ENCODE results near the gene SPACA9. TPM values are rescaled to one million over a fixed set of nuclear protein-coding genes. Genes with fewer than 3 reads are reported as not detected.

SPACA9 gene
- total RNA-seq, 6 experiments from 2014 or later = 0.86 to 2.0 (median 1.3) TPM

DNA sequence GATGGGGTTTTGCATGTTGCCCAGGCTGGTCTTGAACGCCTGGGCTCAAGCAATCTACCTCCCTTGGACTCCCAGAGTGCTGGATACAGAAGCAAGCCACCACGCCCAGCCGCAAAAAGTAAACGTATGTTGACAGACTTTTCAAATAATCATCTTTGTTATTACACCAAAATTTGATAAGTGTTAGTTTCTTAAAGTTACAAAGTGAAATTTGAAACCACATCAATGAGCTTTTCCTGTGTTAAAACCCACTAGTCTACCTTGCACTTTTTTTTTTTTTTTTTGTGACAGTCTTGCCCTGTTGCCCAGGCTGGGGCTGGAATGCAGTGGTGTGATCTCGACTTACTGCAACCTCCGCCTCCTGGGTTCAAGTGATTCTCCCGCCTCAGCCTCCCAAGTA is 29.9 kb downstream of the SPACA9 start:
- ATAC-seq (no peak), DNase-seq (no peak)
- Histone ChIP-seq H3K4me1 (no peaks in the 10 kb centered on the region), H3K27ac (no peak overlapping the region), H3K36me3 (peaks cover 0 to 57% (median 20%) of the 10 kb centered on the region in 4 donors), H3K4me3 (no peak overlapping the region), H3K9me3 (no peaks in the 10 kb centered on the region), H3K27me3 (no peaks in the 10 kb centered on the region)
- TF ChIP-seq POLR2A (IDR thresholded peaks at IDR 0.05) (no peak), CTCF (IDR thresholded peaks at IDR 0.05) (no peak)
- intact Hi-C loops (cut with DNase I) = no loop called here
- 81% methylated on average over 7 of the region's 7 CpGs for WGBS (ENCODE audit: insufficient coverage, low coverage, low lambda C conversion rate, missing lambda C conversion rate)

GRCh38 chr9:132909311-132909710 is 30.6 kb downstream of the SPACA9 start:
- TF ChIP-seq CTCF (IDR thresholded peaks at IDR 0.05) (no peak), POLR2A (IDR thresholded peaks at IDR 0.05) (no peak)
- DNase-seq = no peak
- H3K36me3 ChIP-seq = peaks cover 0 to 51% (median 19%) of the 10 kb centered on the region in 4 donors

GRCh38 chr9:132910376-132910775 is 31.7 kb downstream of the SPACA9 start:
- Histone ChIP-seq H3K4me3 (no peak overlapping the region), H3K36me3 (peaks cover 0 to 45% (median 19%) of the 10 kb centered on the region in 4 donors), H3K27me3 (no peaks in the 10 kb centered on the region), H3K27ac (no peak overlapping the region), H3K9me3 (no peaks in the 10 kb centered on the region), H3K4me1 (no peaks in the 10 kb centered on the region)
- TF ChIP-seq CTCF (IDR thresholded peaks at IDR 0.05) (no peak), POLR2A (IDR thresholded peaks at IDR 0.05) (no peak)
- DNase-seq = no peak
- 92% methylated on average over 4 of the region's 6 CpGs for WGBS (ENCODE audit: insufficient coverage, low coverage, low lambda C conversion rate, missing lambda C conversion rate)
- no peak for ATAC-seq
- intact Hi-C loops (cut with DNase I) = no loop called here

More at GRCh38 chr9:132909311-132909710, 30.6 kb downstream of the SPACA9 start:
- no peaks in the 10 kb centered on the region for H3K9me3 ChIP-seq
- 63% methylated on average over 2 of the region's 2 CpGs for WGBS (ENCODE audit: insufficient coverage, low coverage, low lambda C conversion rate, missing lambda C conversion rate)
- no peak overlapping the region for H3K27ac ChIP-seq
- H3K4me1 ChIP-seq = no peaks in the 10 kb centered on the region
- no peak for ATAC-seq
- intact Hi-C loops (cut with DNase I) = no loop called here
- H3K27me3 ChIP-seq = no peaks in the 10 kb centered on the region
- no peak overlapping the region for H3K4me3 ChIP-seq

DNA sequence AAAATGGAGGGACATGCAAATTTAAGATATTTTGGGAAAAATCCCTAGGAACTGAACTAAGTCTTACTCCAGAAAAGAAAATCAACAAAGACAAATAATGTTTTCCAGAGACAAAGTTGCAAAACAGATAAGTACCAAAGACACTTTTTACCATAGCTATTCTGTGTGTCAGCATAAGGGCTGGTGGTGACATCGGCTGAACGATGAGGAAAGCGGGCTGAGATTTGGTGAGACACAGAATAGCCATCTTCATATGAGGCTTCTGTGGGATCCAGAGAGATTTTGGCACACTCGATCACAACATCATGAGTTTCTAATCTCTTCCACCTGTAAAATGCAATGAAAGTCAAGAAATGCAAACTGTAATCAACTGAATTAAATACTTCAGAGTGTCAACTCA is 33.4 kb downstream of the SPACA9 start:
- whole genome bisulfite sequencing (ENCODE audit: insufficient coverage, low coverage, low lambda C conversion rate, missing lambda C conversion rate) = 92% methylated on average over 4 of the region's 4 CpGs
- DNase-seq = no peak
- H3K9me3 ChIP-seq = no peaks in the 10 kb centered on the region
- no peaks in the 10 kb centered on the region for H3K4me1 ChIP-seq
- intact Hi-C loops (cut with DNase I) = no loop called here
- no peak overlapping the region for H3K4me3 ChIP-seq
- H3K27ac ChIP-seq = no peak overlapping the region
- no peaks in the 10 kb centered on the region for H3K27me3 ChIP-seq
- no peak for ATAC-seq
- peaks cover 0 to 48% (median 19%) of the 10 kb centered on the region in 4 donors for H3K36me3 ChIP-seq
- no peak for TF ChIP-seq POLR2A (IDR thresholded peaks at IDR 0.05)
- TF ChIP-seq CTCF (IDR thresholded peaks at IDR 0.05) = no peak

DNA sequence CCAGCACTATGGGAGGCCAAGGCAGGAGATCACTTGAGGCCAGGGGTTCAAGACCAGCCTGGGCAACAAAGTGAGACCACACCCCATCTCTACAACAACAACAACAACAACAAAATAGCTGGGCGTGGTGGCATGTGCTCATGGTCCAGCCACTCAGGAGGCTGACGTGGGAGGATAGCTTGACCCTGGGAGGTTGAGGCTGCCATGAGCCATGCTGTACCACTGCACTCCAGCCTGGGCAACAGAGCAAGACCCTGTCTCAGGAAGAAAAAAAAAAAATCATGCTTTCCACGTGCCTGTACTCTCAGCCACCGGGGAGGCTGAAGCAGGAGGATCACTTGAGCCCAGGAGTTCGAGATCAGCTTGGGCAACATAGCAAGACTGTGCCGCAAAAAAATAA is 36.2 kb downstream of the SPACA9 start:
- no peak overlapping the region for H3K4me3 ChIP-seq
- no peaks in the 10 kb centered on the region for H3K27me3 ChIP-seq
- ATAC-seq (no peak), DNase-seq (no peak)
- H3K27ac ChIP-seq = no peak overlapping the region
- peaks cover 0 to 66% (median 19%) of the 10 kb centered on the region in 4 donors for H3K36me3 ChIP-seq
- no peaks in the 10 kb centered on the region for H3K4me1 ChIP-seq
- H3K9me3 ChIP-seq = no peaks in the 10 kb centered on the region
- TF ChIP-seq POLR2A (IDR thresholded peaks at IDR 0.05) (no peak), CTCF (IDR thresholded peaks at IDR 0.05) (no peak)
- intact Hi-C loops (cut with DNase I) = no loop called here
- WGBS (ENCODE audit: insufficient coverage, low coverage, low lambda C conversion rate, missing lambda C conversion rate) = 95% methylated on average over 4 of the region's 6 CpGs

All from right lobe of liver (tissue), 6 donors.